Breast epithelium (tissue), 3 donors: ENCODE data around the gene FAM81A.

Source experiments
- CTCF ChIP-seq, 3 donors: fragments of 450-650 bp; IDR thresholded peaks; one replicate each; pipeline ENCODE4 v1.5.1; 2016 to 2017; ENCODE audit warnings: antibody characterized with exemption in 3 of 3, mild to moderate bottlenecking in 3 of 3, moderate library complexity in 3 of 3
- POLR2A ChIP-seq: fragments of 450-650 bp; IDR thresholded peaks from one replicate; pipeline ENCODE4 v1.6.1; 2016; ENCODE audit warnings: antibody characterized with exemption, mild to moderate bottlenecking, moderate library complexity

GRCh38 chr15:59424616-59425015, 13.4 kb upstream of the FAM81A start:
- TF ChIP-seq CTCF (IDR thresholded peaks at IDR 0.05) = no peak
- no peak for TF ChIP-seq POLR2A
